Activated T-helper 1 cell treated with anti-CD3 and anti-CD28 coated beads, Interleukin-2, amount 50 U/mL, for 16 hours (primary cell): ENCODE results near the gene GRIK4.

Experiments used
- DNase-seq, 2 donors: peaks; one replicate each; pipeline ENCODE4 v3.0.0-alpha.2; 2020; ENCODE audit warnings: low read depth in 1 of 2, low spot score in 1 of 2

The GRIK4 gene

GRCh38 chr11:120546312-120547205, 35.0 kb downstream of the GRIK4 start:
- no peak for DNase-seq

- no peak for DNase-seq
These were observed 35.8 kb downstream of the GRIK4 start for GRCh38 chr11:120547316-120547715.

- DNase-seq, result no peak
These were observed 36.5 kb downstream of the GRIK4 start for GRCh38 chr11:120547811-120548681.

GRCh38 chr11:120548682-120549209, 37.2 kb downstream of the GRIK4 start:
- DNase-seq, result no peak

- DNase-seq, result no peak
These were observed 37.8 kb downstream of the GRIK4 start for GRCh38 chr11:120549346-120549745.

GRCh38 chr11:120550007-120550406, 38.5 kb downstream of the GRIK4 start:
- DNase-seq, result no peak

GRCh38 chr11:120551191-120551590, 39.6 kb downstream of the GRIK4 start:
- no peak for DNase-seq

GRCh38 chr11:120554766-120555432, 43.4 kb downstream of the GRIK4 start:
- no peak for DNase-seq

- no peak for DNase-seq
These were observed 43.9 kb downstream of the GRIK4 start for GRCh38 chr11:120555433-120555773.

- DNase-seq, result no peak
These were observed 45.2 kb downstream of the GRIK4 start for GRCh38 chr11:120556797-120557196.

- DNase-seq, result no peak
These were observed 47.3 kb downstream of the GRIK4 start for GRCh38 chr11:120558744-120559431.

GRCh38 chr11:120561286-120561685, 49.7 kb downstream of the GRIK4 start:
- DNase-seq, result no peak

GRCh38 chr11:120562806-120563425, 51.4 kb downstream of the GRIK4 start:
- no peak for DNase-seq

GRCh38 chr11:120563703-120564572, 52.4 kb downstream of the GRIK4 start:
- no peak for DNase-seq

GRCh38 chr11:120564573-120565311, 53.2 kb downstream of the GRIK4 start:
- peak in 1 of 2 donors; percentile 9 for DNase-seq

GRCh38 chr11:120565466-120566155, 54.1 kb downstream of the GRIK4 start:
- no peak for DNase-seq

GRCh38 chr11:120566176-120566575, 54.6 kb downstream of the GRIK4 start:
- DNase-seq, result no peak
